GM23248 (cell line): ENCODE data around the gene CD52. TPM values are rescaled to one million over a fixed set of nuclear protein-coding genes. Genes with fewer than 3 reads are reported as not detected.

Experiments used
- DNase-seq: peaks from one replicate; pipeline ENCODE4 v3.0.0-alpha.2; 2015
- H2AFZ ChIP-seq: fragments of 200-600 bp; sonication (generic); 2 replicates; pipeline ENCODE4 v1.6.1; 2016; ENCODE audit warnings: antibody characterized with exemption
- H3F3A ChIP-seq: fragments of 200-600 bp; sonication (generic); 2 replicates; pipeline ENCODE4 v1.6.1; 2016; ENCODE audit warnings: mild to moderate bottlenecking, antibody characterized with exemption, mixed run types; ENCODE audit not compliant: insufficient read depth
- H3K27ac ChIP-seq: fragments of 200-600 bp; sonication (generic); 2 replicates; pipeline ENCODE4 v1.5.1; 2016; ENCODE audit warnings: mild to moderate bottlenecking
- H3K27me3 ChIP-seq: fragments of 200-600 bp; sonication (generic); replicated peaks from 2 replicates; pipeline ENCODE4 v1.6.1; 2016; ENCODE audit warnings: mild to moderate bottlenecking; ENCODE audit not compliant: insufficient read depth
- H3K36me3 ChIP-seq: fragments of 200-600 bp; sonication (generic); 2 replicates; pipeline ENCODE4 v1.6.1; 2016; ENCODE audit warnings: low read depth, mild to moderate bottlenecking
- H3K4me1 ChIP-seq: fragments of 200-600 bp; sonication (generic); 2 replicates; pipeline ENCODE4 v1.6.1; 2016; ENCODE audit warnings: mild to moderate bottlenecking; ENCODE audit not compliant: insufficient read depth
- H3K4me2 ChIP-seq: fragments of 200-600 bp; sonication (generic); one replicate; pipeline ENCODE4 v1.6.1; 2016; ENCODE audit warnings: mild to moderate bottlenecking; ENCODE audit not compliant: unreplicated experiment
- H3K4me3 ChIP-seq: fragments of 200-600 bp; sonication (generic); 2 replicates; pipeline ENCODE4 v1.5.1; 2016; ENCODE audit warnings: mild to moderate bottlenecking
- H3K79me2 ChIP-seq: fragments of 200-600 bp; sonication (generic); 2 replicates; pipeline ENCODE4 v1.6.1; 2016; ENCODE audit warnings: mild to moderate bottlenecking; ENCODE audit not compliant: insufficient read depth
- H3K9ac ChIP-seq: fragments of 200-600 bp; sonication (generic); 2 replicates; pipeline ENCODE4 v1.6.1; 2016; ENCODE audit warnings: mild to moderate bottlenecking
- H3K9me2 ChIP-seq: fragments of 200-600 bp; sonication (generic); 2 replicates; pipeline ENCODE4 v1.6.1; 2016; ENCODE audit warnings: mixed run types, mild to moderate bottlenecking, moderate library complexity; ENCODE audit not compliant: insufficient read depth
- H3K9me3 ChIP-seq: fragments of 200-600 bp; sonication (generic); one replicate; pipeline ENCODE4 v1.6.1; 2017; ENCODE audit warnings: low read depth
- H4K20me1 ChIP-seq: fragments of 200-600 bp; sonication (generic); 2 replicates; pipeline ENCODE4 v1.6.0; 2016; ENCODE audit not compliant: insufficient read depth
- EZH2 ChIP-seq: fragments of 200-600 bp; sonication (generic); IDR thresholded peaks from 2 replicates; pipeline ENCODE4 v1.6.1; 2018; ENCODE audit warnings: antibody characterized with exemption, mild to moderate bottlenecking; ENCODE audit not compliant: insufficient read depth, poor library complexity, severe bottlenecking
- EZH2phosphoT487 ChIP-seq: fragments of 200-600 bp; sonication (generic); IDR thresholded peaks from 2 replicates; pipeline ENCODE4 v1.6.1; 2018; ENCODE audit warnings: antibody characterized with exemption, moderate library complexity, mild to moderate bottlenecking, low read depth; ENCODE audit not compliant: insufficient read depth
- WGBS, 2 experiments: methylation state at CpG; one replicate each; pipeline ENCODE4 v1.1.6; 2015 to 2017; ENCODE audit warnings: low lambda C conversion rate in 2 of 2, low coverage in 1 of 2; ENCODE audit errors: missing lambda C conversion rate in 2 of 2; 5-methylcytosine and 5-hydroxymethylcytosine counted together
- in situ Hi-C: fragments of 300-500 bp; cut with MboI; formaldehyde crosslinking; loops from 2 replicates; pipeline ENCODE4 v1.15.0; 2020
- polyA plus RNA-seq: library from polyadenylated mRNA; unstranded; fragments of >200 nt; fragmentation: Nextera tagmentation; extraction: Ambion mirVana; gene quantifications from 2 replicates; pipeline ENCODE4 v1.2.1, GENCODE V29; 2016
- total RNA-seq: library from RNA; depleted of rRNA; stranded (reverse); fragments of >200 nt; shearing (Covaris generic); gene quantifications from 2 replicates; pipeline ENCODE4 v1.2.3, GENCODE V29; 2014

The CD52 gene
- total and polyA plus RNA-seq, 2 experiments from 2014 or later: not detected

DNA sequence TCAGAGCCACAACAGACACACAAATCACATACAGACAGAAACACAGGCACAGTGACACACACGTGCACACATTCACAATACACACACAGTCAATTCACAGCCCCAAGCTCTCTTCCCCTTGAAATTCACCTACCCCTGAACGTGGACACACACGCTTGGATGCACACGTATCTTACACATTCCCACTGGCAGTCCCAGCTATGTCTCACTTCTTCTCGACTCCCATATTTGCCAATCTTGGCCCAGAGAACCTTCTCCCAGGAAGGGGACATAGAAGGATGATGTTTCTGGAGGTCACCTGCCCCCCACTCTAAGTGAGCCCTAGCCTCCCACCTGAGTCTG is 34.6 kb downstream of the CD52 start:
- in situ Hi-C loops: no loop called here
- Histone ChIP-seq H3K9me2 (no peaks in the 10 kb centered on the region), H4K20me1 (no peaks in the 10 kb centered on the region), H3K79me2 (no peaks in the 10 kb centered on the region), H3K27me3 (no peaks in the 10 kb centered on the region), H3K9ac (no peak overlapping the region), H3K4me1 (peaks cover 3% of the 10 kb centered on the region; the same call in 1 of the 2 replicates), H2AFZ (no peak overlapping the region), H3K9me3 (no peaks in the 10 kb centered on the region), H3K36me3 (no peaks in the 10 kb centered on the region), H3K4me3 (no peak overlapping the region), H3F3A (0 out of 2 replicates have a peak, but pooled peaks cover 4% of the 10 kb centered on the region), H3K27ac (no peak overlapping the region), H3K4me2 (no peak overlapping the region)
- DNase-seq: no peak
- no peak for TF ChIP-seq EZH2phosphoT487
- TF ChIP-seq EZH2: no peak
- WGBS, 2 experiments: 60 to 69% methylated on average over 5 of the region's 5 CpGs

DNA sequence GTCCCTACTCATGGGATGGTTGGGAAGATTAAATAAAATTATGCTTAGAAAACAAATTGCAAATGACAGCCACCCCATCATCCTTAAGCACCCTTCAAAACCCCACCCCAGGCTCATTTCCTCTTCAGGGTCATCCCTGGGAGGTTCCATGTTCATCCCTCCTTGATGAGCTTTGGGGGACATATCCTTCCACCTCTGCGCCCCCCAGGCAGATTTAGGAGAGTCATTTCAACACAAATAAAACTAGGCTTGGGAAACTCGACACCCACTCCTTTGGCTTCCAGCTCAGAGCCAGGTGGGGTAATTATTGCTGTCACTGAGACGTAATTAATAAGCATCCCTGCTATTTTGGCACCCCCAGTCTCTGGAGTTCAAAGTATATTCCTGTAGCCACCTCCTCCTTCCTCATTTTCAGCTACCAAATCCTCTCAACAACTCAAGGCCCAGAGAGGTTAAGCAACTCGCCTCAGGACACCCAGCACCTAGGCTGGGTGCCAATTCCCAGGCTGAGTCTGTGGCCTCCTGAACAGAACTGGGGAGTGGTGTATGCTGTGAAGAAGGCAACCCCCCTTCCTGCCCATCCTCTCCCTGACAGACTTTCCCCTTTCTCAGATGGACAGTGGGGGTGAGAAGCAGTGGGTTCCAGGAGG is 35.6 kb downstream of the CD52 start:
- H2AFZ ChIP-seq: no peak overlapping the region
- H3K9ac ChIP-seq: no peak overlapping the region
- H3F3A ChIP-seq: 0 out of 2 replicates have a peak, but pooled peaks cover 4% of the 10 kb centered on the region
- no peak overlapping the region for H3K4me2 ChIP-seq
- H3K9me2 ChIP-seq: no peaks in the 10 kb centered on the region
- no peaks in the 10 kb centered on the region for H3K9me3 ChIP-seq
- in situ Hi-C loops: no loop called here
- peaks cover 3% of the 10 kb centered on the region; the same call in 1 of the 2 replicates for H3K4me1 ChIP-seq
- WGBS, 2 experiments: 79 to 87% methylated on average over 4 of the region's 4 CpGs
- H3K79me2 ChIP-seq: no peaks in the 10 kb centered on the region
- no peak for DNase-seq
- H4K20me1 ChIP-seq: no peaks in the 10 kb centered on the region
- H3K27me3 ChIP-seq: peaks cover 8% of the 10 kb centered on the region; the same call in 1 of the 2 replicates
- H3K27ac ChIP-seq: no peak overlapping the region
- no peaks in the 10 kb centered on the region for H3K36me3 ChIP-seq
- TF ChIP-seq EZH2: no peak
- H3K4me3 ChIP-seq: no peak overlapping the region

DNA sequence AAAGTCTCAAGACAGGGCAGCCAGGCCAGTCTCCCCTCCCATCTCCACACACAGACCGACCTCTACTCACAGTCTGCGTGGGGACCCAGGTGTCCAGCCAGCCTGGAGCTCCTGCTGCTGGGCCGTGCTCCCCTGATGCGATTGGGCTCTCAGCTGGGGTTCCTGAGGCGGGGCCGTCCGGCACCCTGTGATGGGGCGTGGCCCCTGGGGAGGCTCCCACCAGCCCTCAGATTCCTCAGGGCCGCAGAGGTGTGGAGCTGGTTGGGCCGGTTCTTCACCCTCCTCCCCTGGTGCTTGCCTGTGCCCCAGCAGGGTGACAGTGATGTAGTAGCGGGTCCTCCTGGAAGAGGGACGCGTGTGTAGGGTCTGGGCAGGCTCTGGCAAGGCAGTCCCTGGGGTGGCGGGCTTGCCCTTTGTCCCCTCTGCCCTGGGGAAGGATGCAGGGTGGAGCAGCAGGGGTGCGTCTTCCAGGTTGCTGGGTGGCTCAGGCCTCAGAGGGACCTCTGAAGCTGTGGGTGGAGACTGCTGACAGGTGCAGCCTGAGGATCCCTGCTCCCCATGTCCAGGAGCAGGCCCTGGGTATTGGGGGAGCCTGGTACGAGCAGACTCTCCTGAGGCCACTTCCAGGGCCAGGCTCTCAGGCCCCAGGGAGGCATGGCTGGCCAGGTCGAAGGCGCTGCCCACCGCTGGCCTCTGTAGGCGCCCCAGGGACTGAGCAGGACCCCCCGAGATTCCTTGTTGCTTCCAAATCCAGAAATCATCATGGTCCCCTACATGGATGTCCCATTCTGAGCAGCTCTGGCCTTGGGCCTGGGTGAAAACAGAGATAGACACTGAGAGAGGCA is 36.4 kb downstream of the CD52 start, which contains the start of gene CRYBG2:
TSS of gene CRYBG2 (minus strand) at position 155 of the 845 bp plus-strand sequence. CDS start 7,473 bp downstream, outside the sequence.
- DNase-seq: no peak
- Histone ChIP-seq H2AFZ (no peak within 1 kb of the TSS), H3K4me3 (no peak within 1 kb of the TSS), H3K27ac (no peak within 1 kb of the TSS), H3K4me1 (peaks cover 3% of the 10 kb centered on the region; the same call in 1 of the 2 replicates), H4K20me1 (no peaks in the 10 kb centered on the region), H3K27me3 (peaks cover 17% of the 10 kb centered on the region), H3K36me3 (no peaks in the 10 kb centered on the region), H3K9ac (no peak within 1 kb of the TSS), H3F3A (0 out of 2 replicates have a peak, but pooled peaks cover 4% of the 10 kb centered on the region), H3K79me2 (no peaks in the 10 kb centered on the region), H3K9me3 (no peaks in the 10 kb centered on the region), H3K4me2 (no peak within 1 kb of the TSS), H3K9me2 (no peaks in the 10 kb centered on the region)
- WGBS, 2 experiments: 72 to 75% methylated on average over 17 to 21 of the region's 21 CpGs
- in situ Hi-C loops: no loop called here
- TF ChIP-seq EZH2: no peak
- TF ChIP-seq EZH2phosphoT487: no peak

DNA sequence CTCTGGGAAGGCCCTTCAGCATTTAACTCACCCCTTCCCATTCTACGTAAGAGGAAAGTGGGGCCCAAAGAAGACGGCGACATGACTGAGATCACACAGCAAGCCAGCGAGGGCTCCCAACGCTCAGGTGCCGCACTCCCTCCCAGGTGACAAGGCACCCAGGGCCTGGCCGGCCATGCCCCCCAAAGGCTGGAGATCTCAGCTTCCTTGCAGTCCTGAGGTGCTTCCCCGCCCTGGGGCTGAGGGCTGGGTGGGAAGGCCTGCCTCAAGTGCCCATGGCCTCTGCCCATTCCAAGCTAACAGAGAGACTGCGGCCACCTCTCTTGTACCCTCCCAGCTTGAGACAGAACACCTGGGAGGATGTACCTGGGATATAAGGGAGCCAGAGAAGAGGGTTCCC is 37.2 kb downstream of the CD52 start:
- Histone ChIP-seq H3K27ac (no peak overlapping the region), H3K9ac (no peak overlapping the region), H3F3A (no peaks in the 10 kb centered on the region), H4K20me1 (no peaks in the 10 kb centered on the region), H3K4me2 (no peak overlapping the region), H3K4me1 (no peaks in the 10 kb centered on the region), H3K79me2 (no peaks in the 10 kb centered on the region), H3K36me3 (no peaks in the 10 kb centered on the region), H3K27me3 (peaks cover 21% of the 10 kb centered on the region), H3K9me3 (no peaks in the 10 kb centered on the region), H2AFZ (no peak overlapping the region), H3K4me3 (no peak overlapping the region), H3K9me2 (no peaks in the 10 kb centered on the region)
- in situ Hi-C loops: no loop called here
- WGBS, 2 experiments: 81 to 87% methylated on average over 9 of the region's 9 CpGs
- no peak for DNase-seq
- TF ChIP-seq EZH2 (no peak), EZH2phosphoT487 (no peak)
